Measurements from ENCODE around the gene ANKUB1. TPM values are rescaled to one million over a fixed set of nuclear protein-coding genes. Genes with fewer than 3 reads are reported as not detected.

Gene ANKUB1
- polyA plus RNA-seq, 1 donor from 2014 or later, result not detected

GRCh38 chr3:149781741-149782140 is 10.6 kb downstream of the ANKUB1 start:
- Histone ChIP-seq H3K9me2 (ENCODE audit: insufficient read depth, low read length) (no peaks in the 10 kb centered on the region), H3K27ac (ENCODE audit: low read length) (no peak overlapping the region), H3K4me2 (ENCODE audit: low read length) (no peak overlapping the region), H3K36me3 (ENCODE audit: insufficient read depth, low read length) (no peaks in the 10 kb centered on the region), H4K20me1 (ENCODE audit: insufficient read depth) (no peaks in the 10 kb centered on the region), H3K9me3 (ENCODE audit: low read length) (no peaks in the 10 kb centered on the region), H3K79me2 (replicated peaks; ENCODE audit: insufficient read depth, low read length) (no peaks in the 10 kb centered on the region), H3F3A (ENCODE audit: insufficient read depth, low read length, poor library complexity, severe bottlenecking) (no peaks in the 10 kb centered on the region), H3K4me3 (ENCODE audit: low read length) (no peak overlapping the region), H3K9ac (ENCODE audit: low read length) (no peak overlapping the region), H3K27me3 (ENCODE audit: insufficient read depth, low read depth, low read length) (no peaks in the 10 kb centered on the region), H2AFZ (ENCODE audit: low read depth, low read length) (no peak overlapping the region)
- TF ChIP-seq CTCF (IDR thresholded peaks at IDR 0.05; ENCODE audit: poor library complexity, severe bottlenecking) (no peak), EP300 (conservative IDR thresholded peaks at IDR 0.05; ENCODE audit: poor library complexity, severe bottlenecking) (no peak), REST (IDR thresholded peaks at IDR 0.05; ENCODE audit: borderline replicate concordance) (no peak)

- Histone ChIP-seq H3F3A (ENCODE audit: insufficient read depth, low read length, poor library complexity, severe bottlenecking) (no peaks in the 10 kb centered on the region), H4K20me1 (ENCODE audit: insufficient read depth) (no peaks in the 10 kb centered on the region), H3K36me3 (ENCODE audit: insufficient read depth, low read length) (no peaks in the 10 kb centered on the region), H3K27me3 (ENCODE audit: insufficient read depth, low read depth, low read length) (no peaks in the 10 kb centered on the region), H3K9ac (ENCODE audit: low read length) (no peak overlapping the region), H3K4me2 (ENCODE audit: low read length) (no peak overlapping the region), H3K9me3 (ENCODE audit: low read length) (no peaks in the 10 kb centered on the region), H3K79me2 (replicated peaks; ENCODE audit: insufficient read depth, low read length) (no peaks in the 10 kb centered on the region), H3K9me2 (ENCODE audit: insufficient read depth, low read length) (no peaks in the 10 kb centered on the region), H3K27ac (ENCODE audit: low read length) (no peak overlapping the region), H2AFZ (ENCODE audit: low read depth, low read length) (no peak overlapping the region), H3K4me3 (ENCODE audit: low read length) (no peak overlapping the region)
- no peak for TF ChIP-seq TAF1 (IDR thresholded peaks at IDR 0.05; ENCODE audit: low read depth)
- no peak for TF ChIP-seq SMC3 (conservative IDR thresholded peaks at IDR 0.05; ENCODE audit: poor library complexity)
- no peak for TF ChIP-seq EZH2 (IDR thresholded peaks at IDR 0.05; ENCODE audit: borderline replicate concordance, insufficient read depth, low read length, poor library complexity, severe bottlenecking)
- no peak for TF ChIP-seq EP300 (conservative IDR thresholded peaks at IDR 0.05; ENCODE audit: poor library complexity, severe bottlenecking)
- TF ChIP-seq POLR2AphosphoS5 (IDR thresholded peaks at IDR 0.05), result no peak
- TF ChIP-seq REST (IDR thresholded peaks at IDR 0.05; ENCODE audit: borderline replicate concordance), result no peak
- no peak for TF ChIP-seq CTCF (IDR thresholded peaks at IDR 0.05; ENCODE audit: poor library complexity, severe bottlenecking)
- TF ChIP-seq MXI1 (conservative IDR thresholded peaks at IDR 0.05; ENCODE audit: poor library complexity, severe bottlenecking), result no peak
- TF ChIP-seq RAD21 (conservative IDR thresholded peaks at IDR 0.05), result no peak
These were observed 11.1 kb downstream of the ANKUB1 start for GRCh38 chr3:149781211-149781610.
